ENCODE data around the gene ACTMAP. TPM values are rescaled to one million over a fixed set of nuclear protein-coding genes. Genes with fewer than 3 reads are reported as not detected.

The ACTMAP gene
- polyA plus RNA-seq, 3 donors, result 4.3 to 13.0 (median 8.5) TPM

DNA sequence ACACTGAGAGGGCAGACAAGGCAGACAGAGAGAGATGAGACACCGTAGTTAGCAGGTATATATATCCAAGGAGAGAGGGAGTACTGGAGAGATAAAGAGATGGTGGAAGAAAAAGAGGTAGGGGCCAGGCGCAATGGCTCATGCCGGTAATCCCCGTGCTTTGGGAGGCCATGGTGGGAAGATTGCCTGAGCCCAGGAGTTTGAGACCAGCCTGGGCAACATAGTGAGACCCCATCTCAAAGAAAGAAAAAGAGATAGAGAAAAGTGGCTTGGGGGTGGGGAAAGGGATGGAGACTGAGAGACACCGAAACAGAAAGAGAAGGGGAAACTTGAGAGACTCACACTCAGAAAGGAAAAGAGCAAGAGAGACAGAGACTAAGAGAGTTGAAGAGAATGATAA lies 30.3 kb upstream of the ACTMAP start:
- Histone ChIP-seq H4K20me1 (ENCODE audit: insufficient read depth, low read length) (peaks cover 28% of the 10 kb centered on the region), H3K4me3 (replicated peaks in 1 of 3; ENCODE audit: low read depth in 2 of 3, low read length in 3 of 3) (no peak overlapping the region), H3K9ac (ENCODE audit: insufficient read depth, low read length, poor library complexity, severe bottlenecking) (no peak overlapping the region)

DNA sequence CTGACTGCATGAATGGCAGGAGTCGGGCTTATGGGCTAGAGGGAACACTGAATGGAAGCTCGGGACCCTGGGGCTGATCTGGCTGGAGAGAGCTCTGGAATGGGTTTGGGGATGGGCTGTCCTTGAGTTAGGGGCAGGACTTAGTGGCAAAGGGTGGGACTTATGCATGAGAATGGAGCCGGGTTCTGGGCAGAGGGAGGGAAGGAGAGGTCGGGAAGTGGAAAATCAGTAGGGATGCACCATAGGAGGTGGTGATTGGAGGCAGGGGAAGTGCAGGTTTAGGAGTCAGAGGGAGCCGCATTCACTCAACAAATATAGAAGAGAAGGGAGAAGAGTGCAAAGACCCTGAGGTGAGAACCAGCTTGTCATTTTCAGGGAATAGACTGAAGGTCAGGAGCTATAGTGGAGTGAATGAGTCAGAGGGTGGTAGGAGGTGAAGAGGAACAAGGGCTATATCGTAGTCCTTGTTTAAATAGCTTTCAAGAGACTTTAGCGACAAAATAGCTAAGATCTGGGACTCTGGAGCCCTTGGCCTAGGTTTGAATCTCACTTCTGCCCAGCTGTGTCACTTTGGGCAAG lies 28.5 kb upstream of the ACTMAP start:
- H4K20me1 ChIP-seq (ENCODE audit: insufficient read depth, low read length), result peaks cover 25% of the 10 kb centered on the region
- peaks cover 4 to 28% of the 10 kb centered on the region in 2 donors for H3K36me3 ChIP-seq (replicated peaks in 1 of 2; ENCODE audit: control insufficient read depth in 1 of 2, insufficient read depth in 2 of 2, low read length in 2 of 2)
- Mint-ChIP-seq H3K9me3 (peaks cover 0 to 1% (median 0%) of the 10 kb centered on the region in 7 donors), H3K36me3 (peaks cover 29 to 43% of the 10 kb centered on the region in 2 donors), H3K4me3 (peak overlapping the region; percentile 94 to 97), H3K27ac (peak overlapping the region; percentile 97 to 100 (median 99)), H3K4me1 (peaks cover 33% of the 10 kb centered on the region), H3K27me3 (ENCODE audit: low read depth in 3 of 3) (peaks cover 0 to 4% (median 0%) of the 10 kb centered on the region in 3 donors)
- H3K27ac ChIP-seq (ENCODE audit: low read depth in 1 of 2, low read length in 2 of 2), result peak overlapping the region; percentile 95 to 97
- WGBS (ENCODE audit: insufficient coverage), result 15% methylated on average over 7 of the region's 7 CpGs
- peaks cover 21% of the 10 kb centered on the region for H3K79me2 ChIP-seq (ENCODE audit: insufficient read depth, low read length)
- intact Hi-C loops (cut with micrococcal nuclease), result loop anchor here in 1 of 2 donors (1.0 to 5.0 kb wide), 3 partner anchors 20 to 34 kb away; partner anchors contain the start of gene SNRPA
- H2AFZ ChIP-seq (ENCODE audit: insufficient read depth, low read depth, low read length, poor library complexity, severe bottlenecking), result peak overlapping the region; percentile 79
- H3K9me3 ChIP-seq (replicated peaks in 1 of 2; ENCODE audit: control insufficient read depth in 1 of 2, insufficient read depth in 1 of 2, low read length in 2 of 2), result no peaks in the 10 kb centered on the region
- peak overlapping the region; percentile 69 to 89 (median 85) for H3K4me3 ChIP-seq (replicated peaks in 1 of 3; ENCODE audit: low read depth in 2 of 3, low read length in 3 of 3)
- TF ChIP-seq, protein P1, sequence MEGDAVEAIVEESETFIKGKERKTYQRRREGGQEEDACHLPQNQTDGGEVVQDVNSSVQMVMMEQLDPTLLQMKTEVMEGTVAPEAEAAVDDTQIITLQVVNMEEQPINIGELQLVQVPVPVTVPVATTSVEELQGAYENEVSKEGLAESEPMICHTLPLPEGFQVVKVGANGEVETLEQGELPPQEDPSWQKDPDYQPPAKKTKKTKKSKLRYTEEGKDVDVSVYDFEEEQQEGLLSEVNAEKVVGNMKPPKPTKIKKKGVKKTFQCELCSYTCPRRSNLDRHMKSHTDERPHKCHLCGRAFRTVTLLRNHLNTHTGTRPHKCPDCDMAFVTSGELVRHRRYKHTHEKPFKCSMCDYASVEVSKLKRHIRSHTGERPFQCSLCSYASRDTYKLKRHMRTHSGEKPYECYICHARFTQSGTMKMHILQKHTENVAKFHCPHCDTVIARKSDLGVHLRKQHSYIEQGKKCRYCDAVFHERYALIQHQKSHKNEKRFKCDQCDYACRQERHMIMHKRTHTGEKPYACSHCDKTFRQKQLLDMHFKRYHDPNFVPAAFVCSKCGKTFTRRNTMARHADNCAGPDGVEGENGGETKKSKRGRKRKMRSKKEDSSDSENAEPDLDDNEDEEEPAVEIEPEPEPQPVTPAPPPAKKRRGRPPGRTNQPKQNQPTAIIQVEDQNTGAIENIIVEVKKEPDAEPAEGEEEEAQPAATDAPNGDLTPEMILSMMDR (IDR thresholded peaks at IDR 0.05), result no peak
- H3K4me2 ChIP-seq (replicated peaks; ENCODE audit: extremely low read depth, low read length, poor library complexity, severe bottlenecking), result peak overlapping the region; percentile 93
- H3K9ac ChIP-seq (ENCODE audit: insufficient read depth, low read length, poor library complexity, severe bottlenecking), result peak overlapping the region; percentile 78
- H3K4me1 ChIP-seq (ENCODE audit: control insufficient read depth in 1 of 2, insufficient read depth in 2 of 2, low read length in 2 of 2), result peaks cover 19 to 24% of the 10 kb centered on the region in 2 donors
- peak in 2 of 3 donors; percentile 19 to 48 for DNase-seq
- H3K27me3 ChIP-seq (ENCODE audit: control insufficient read depth in 2 of 2, insufficient read depth in 2 of 2, low read length in 2 of 2), result no peaks in the 10 kb centered on the region

More for the DNA sequence above, 30.3 kb upstream of the ACTMAP start:
- TF ChIP-seq, protein P1 (IDR thresholded peaks at IDR 0.05), result no peak
- peak overlapping the region in 3 of 7 donors; percentile 49 to 82 (median 61) for H3K27ac Mint-ChIP-seq
- H3K27me3 Mint-ChIP-seq (ENCODE audit: low read depth in 3 of 3), result peaks cover 0 to 4% (median 0%) of the 10 kb centered on the region in 3 donors
- WGBS (ENCODE audit: insufficient coverage), result 100% methylated on average over 5 of the region's 5 CpGs
- H3K27ac ChIP-seq (ENCODE audit: low read depth in 1 of 2, low read length in 2 of 2), result no peak overlapping the region
- no peaks in the 10 kb centered on the region for H3K9me3 ChIP-seq (replicated peaks in 1 of 2; ENCODE audit: control insufficient read depth in 1 of 2, insufficient read depth in 1 of 2, low read length in 2 of 2)
- peaks cover 19 to 24% of the 10 kb centered on the region in 2 donors for H3K4me1 ChIP-seq (ENCODE audit: control insufficient read depth in 1 of 2, insufficient read depth in 2 of 2, low read length in 2 of 2)
- intact Hi-C loops (cut with micrococcal nuclease), result no loop called here
- H3K4me1 Mint-ChIP-seq, result peaks cover 33% of the 10 kb centered on the region
- H3K4me2 ChIP-seq (replicated peaks; ENCODE audit: extremely low read depth, low read length, poor library complexity, severe bottlenecking), result no peak overlapping the region
- no peak overlapping the region for H2AFZ ChIP-seq (ENCODE audit: insufficient read depth, low read depth, low read length, poor library complexity, severe bottlenecking)
- H3K36me3 Mint-ChIP-seq, result peaks cover 42 to 53% of the 10 kb centered on the region in 2 donors
- H3K9me3 Mint-ChIP-seq, result peaks cover 0 to 1% (median 0%) of the 10 kb centered on the region in 7 donors
- no peak for DNase-seq
- peaks cover 21% of the 10 kb centered on the region for H3K79me2 ChIP-seq (ENCODE audit: insufficient read depth, low read length)
- H3K4me3 Mint-ChIP-seq, result no peak overlapping the region
- H3K36me3 ChIP-seq (replicated peaks in 1 of 2; ENCODE audit: control insufficient read depth in 1 of 2, insufficient read depth in 2 of 2, low read length in 2 of 2), result peaks cover 14 to 46% of the 10 kb centered on the region in 2 donors
- H3K27me3 ChIP-seq (ENCODE audit: control insufficient read depth in 2 of 2, insufficient read depth in 2 of 2, low read length in 2 of 2), result no peaks in the 10 kb centered on the region

Measured in CD14-positive monocyte (primary cell).